IMR-90 (cell line): ENCODE results near the gene POLE4. TPM values are rescaled to one million over a fixed set of nuclear protein-coding genes. Genes with fewer than 3 reads are reported as not detected.

Experiments used
- ATAC-seq: fragments of 200-7000 bp; cut with Tn5 transposase; 2 replicates; pipeline ENCODE4 v1.9.1; 2020; ENCODE audit warnings: low read depth, mild to moderate bottlenecking, moderate library complexity
- BruUV-seq: library from RNA; stranded (reverse); fragments of 400-500 nt; replicated peaks from 2 replicates; lab custom pipeline; 2021; lab: Mats Ljungman, UMichigan
- CTCF ChIA-PET: fragments of 300-600 bp; formaldehyde crosslinking; extraction: SDS; loops from one replicate; lab custom pipeline; 2021; ENCODE audit warnings: antibody characterized with exemption; lab: Yijun Ruan, JAX
- POLR2A ChIA-PET: fragments of 300-600 bp; sonication (Branson Sonifier 250); formaldehyde crosslinking; loops from one replicate; lab custom pipeline; 2022; ENCODE audit warnings: antibody characterized with exemption; ENCODE audit not compliant: unreplicated experiment; lab: Charles Lee
- DNase-seq: peaks from one replicate; pipeline ENCODE4 v3.0.0; 2013
- H2AFZ ChIP-seq: replicated peaks from 2 replicates; pipeline ENCODE3; 2013; ENCODE audit warnings: low read length, mild to moderate bottlenecking; ENCODE audit not compliant: poor library complexity
- H2AK5ac ChIP-seq: 2 replicates; pipeline ENCODE4 v1.6.1; 2013; ENCODE audit warnings: low read depth, low read length, inconsistent platforms
- H2AK9ac ChIP-seq: replicated peaks from 2 replicates; pipeline ENCODE3; 2013; ENCODE audit warnings: mild to moderate bottlenecking, low read depth, low read length, moderate library complexity; ENCODE audit not compliant: poor library complexity
- H2BK120ac ChIP-seq: 2 replicates; pipeline ENCODE4 v1.6.1; 2013; ENCODE audit warnings: low read depth, low read length, inconsistent platforms
- H2BK15ac ChIP-seq: 3 replicates; pipeline ENCODE4 v1.6.1; 2013; ENCODE audit warnings: low read depth, low read length, inconsistent platforms
- H2BK20ac ChIP-seq: 2 replicates; pipeline ENCODE4 v1.6.1; 2013; ENCODE audit warnings: low read depth, mild to moderate bottlenecking, inconsistent platforms, low read length, moderate library complexity
- H2BK5ac ChIP-seq: 2 replicates; pipeline ENCODE4 v1.6.1; 2013; ENCODE audit warnings: mild to moderate bottlenecking, low read depth, low read length, inconsistent platforms; ENCODE audit not compliant: poor library complexity, severe bottlenecking
- H3K14ac ChIP-seq: replicated peaks from 2 replicates; pipeline ENCODE4 v1.6.1; 2013; ENCODE audit warnings: low read depth, low read length, inconsistent platforms
- H3K18ac ChIP-seq: 2 replicates; pipeline ENCODE4 v1.6.1; 2013; ENCODE audit warnings: low read depth, low read length, control low read depth
- H3K23ac ChIP-seq: 2 replicates; pipeline ENCODE4 v1.6.1; 2013; ENCODE audit warnings: low read depth, low read length, inconsistent platforms
- H3K27ac ChIP-seq: 2 replicates; pipeline ENCODE4 v1.5.1; 2013; ENCODE audit warnings: mild to moderate bottlenecking, control low read depth, low read length; ENCODE audit not compliant: insufficient read depth
- H3K27me3 ChIP-seq: 2 replicates; pipeline ENCODE4 v1.6.1; 2013; ENCODE audit warnings: low read length; ENCODE audit not compliant: control insufficient read depth, insufficient read depth
- H3K36me3 ChIP-seq: 2 replicates; pipeline ENCODE4 v1.6.1; 2013; ENCODE audit warnings: low read length, mixed read lengths; ENCODE audit not compliant: control insufficient read depth, insufficient read depth
- H3K4ac ChIP-seq: 2 replicates; pipeline ENCODE4 v1.6.1; 2013; ENCODE audit warnings: low read depth, low read length, inconsistent platforms
- H3K4me1 ChIP-seq: 2 replicates; pipeline ENCODE4 v1.6.1; 2013; ENCODE audit warnings: low read length, mixed read lengths; ENCODE audit not compliant: control insufficient read depth, insufficient read depth
- H3K4me2 ChIP-seq: 2 replicates; pipeline ENCODE4 v1.6.1; 2013; ENCODE audit warnings: low read depth, mild to moderate bottlenecking, control low read depth, low read length, moderate library complexity
- H3K4me3 ChIP-seq: 2 replicates; pipeline ENCODE4 v1.5.1; 2013; ENCODE audit warnings: low read depth, mild to moderate bottlenecking, control low read depth, low read length, moderate library complexity; ENCODE audit not compliant: insufficient read depth
- H3K56ac ChIP-seq: 2 replicates; pipeline ENCODE4 v1.6.1; 2013; ENCODE audit warnings: low read length, inconsistent platforms; ENCODE audit not compliant: insufficient read depth; ENCODE audit errors: extremely low read depth
- H3K79me1 ChIP-seq, 2 experiments: 2 replicates each; pipeline ENCODE4 v1.6.1; 2013; ENCODE audit warnings: low read length in 2 of 2, inconsistent platforms in 1 of 2, low read depth in 1 of 2
- H3K9ac ChIP-seq: 2 replicates; pipeline ENCODE4 v1.6.1; 2013; ENCODE audit warnings: low read depth, low read length, control low read depth
- H3K9me1 ChIP-seq: 2 replicates; pipeline ENCODE4 v1.6.1; 2013; ENCODE audit warnings: low read length, inconsistent platforms; ENCODE audit not compliant: insufficient read depth
- H3K9me3 ChIP-seq: 2 replicates; pipeline ENCODE4 v1.6.1; 2013; ENCODE audit warnings: low read length; ENCODE audit not compliant: control insufficient read depth, insufficient read depth
- H4K20me1 ChIP-seq: 2 replicates; pipeline ENCODE4 v1.6.1; 2013; ENCODE audit warnings: low read length, inconsistent platforms; ENCODE audit not compliant: insufficient read depth
- H4K5ac ChIP-seq: 2 replicates; pipeline ENCODE4 v1.6.1; 2013; ENCODE audit warnings: mild to moderate bottlenecking, low read depth, low read length, control low read depth
- H4K8ac ChIP-seq, 2 experiments: 2 replicates each; pipeline ENCODE4 v1.6.1; 2013; ENCODE audit warnings: low read depth in 2 of 2, low read length in 2 of 2, control low read depth in 1 of 2, inconsistent platforms in 1 of 2
- H4K91ac ChIP-seq: 2 replicates; pipeline ENCODE4 v1.6.1; 2013; ENCODE audit warnings: low read depth, low read length, inconsistent platforms; ENCODE audit not compliant: insufficient read depth
- CTCF ChIP-seq: conservative IDR thresholded peaks from 2 replicates; pipeline ENCODE4 v1.5.1; 2012; ENCODE audit warnings: mild to moderate bottlenecking, low read depth, low read length, improper control_type of control experiment
- FOS ChIP-seq: fragments of 150-350 bp; IDR thresholded peaks from 2 replicates; pipeline ENCODE4 v1.6.1; 2016; ENCODE audit warnings: low read depth, low read length
- MAFK ChIP-seq: IDR thresholded peaks from 2 replicates; pipeline ENCODE4 v1.6.1; 2012; ENCODE audit warnings: low read depth, low read length, improper control_type of control experiment
- MAZ ChIP-seq: IDR thresholded peaks from 2 replicates; pipeline ENCODE4 v1.6.1; 2012; ENCODE audit warnings: low read depth, mild to moderate bottlenecking, low read length, improper control_type of control experiment, moderate library complexity, borderline replicate concordance
- MXI1 ChIP-seq: IDR thresholded peaks from 2 replicates; pipeline ENCODE4 v1.6.1; 2012; ENCODE audit warnings: low read depth, mild to moderate bottlenecking, low read length, moderate library complexity, borderline replicate concordance
- RAD21 ChIP-seq: IDR thresholded peaks from 2 replicates; pipeline ENCODE4 v1.6.1; 2012; ENCODE audit warnings: low read length, improper control_type of control experiment
- RCOR1 ChIP-seq: IDR thresholded peaks from 2 replicates; pipeline ENCODE4 v1.6.1; 2012; ENCODE audit warnings: mild to moderate bottlenecking, low read length, improper control_type of control experiment; ENCODE audit not compliant: insufficient replicate concordance
- RFX5 ChIP-seq: IDR thresholded peaks from 2 replicates; pipeline ENCODE4 v1.8.0; 2012; ENCODE audit warnings: low read depth, mild to moderate bottlenecking, low read length, moderate library complexity
- USF2 ChIP-seq: fragments of 150-350 bp; IDR thresholded peaks from 2 replicates; pipeline ENCODE4 v1.6.1; 2017; ENCODE audit warnings: mild to moderate bottlenecking, antibody characterized with exemption, low read length, low read depth
- WGBS, 2 experiments: methylation state at CpG; one replicate each; pipeline versions ENCODE4 v1.1.5 to v1.1.7; 2013; ENCODE audit warnings: missing lambda C conversion rate in 2 of 2; ENCODE audit not compliant: insufficient read length in 1 of 2; ENCODE audit errors: extremely low coverage in 2 of 2; 5-methylcytosine and 5-hydroxymethylcytosine counted together
- dilution Hi-C: fragments of 300-500 bp; cut with HindIII; formaldehyde crosslinking; loops from one replicate; pipeline ENCODE4 v1.14.3; 2018; ENCODE audit warnings: low sequenced_read_pairs; ENCODE audit not compliant: unreplicated experiment
- in situ Hi-C: fragments of 300-500 bp; cut with MboI; formaldehyde crosslinking; loops from 3 replicates; pipeline ENCODE4 v1.14.3; 2019; ENCODE audit warnings: low sequenced_read_pairs, inconsistent platforms, mixed read lengths
- intact Hi-C: fragments of 100-400 bp; cut with micrococcal nuclease; formaldehyde crosslinking; loops from 2 replicates; pipeline ENCODE4 v1.10.0; 2022
- polyA plus RNA-seq, 3 experiments: library from polyadenylated mRNA; depleted of rRNA; stranded (reverse); fragments of >200 nt; gene quantifications; 2 replicates each; pipeline ENCODE4 v1.2.3, GENCODE V29; 2012; ENCODE audit warnings: low replicate concordance in 1 of 3
- total RNA-seq: library from RNA; depleted of rRNA; stranded (reverse); fragments of >200 nt; gene quantifications from 2 replicates; pipeline ENCODE4 v1.2.3, GENCODE V29; 2012

Gene POLE4
- total and polyA plus RNA-seq, 2 of the 4 experiments (the other 2 are of a cell fraction): 9.0 to 23.9 TPM

GRCh38 chr2:74941284-74941683 lies 17.2 kb upstream of the POLE4 start:
- H3K14ac ChIP-seq: no peak overlapping the region
- no CpG with 5 or more reads among the region's 3 CpGs for WGBS, 2 experiments
- no peak overlapping the region for H2BK20ac ChIP-seq
- H3K4me2 ChIP-seq: no peak overlapping the region
- no peak overlapping the region for H3K4ac ChIP-seq
- H2AK9ac ChIP-seq: no peak overlapping the region
- no peak for TF ChIP-seq MAZ
- no peak for TF ChIP-seq CTCF
- TF ChIP-seq RFX5: no peak
- TF ChIP-seq RCOR1: no peak
- no peak for TF ChIP-seq USF2
- TF ChIP-seq MAFK: no peak
- TF ChIP-seq FOS: no peak
- TF ChIP-seq MXI1: no peak
- TF ChIP-seq RAD21: no peak
- H3K9me1 ChIP-seq: no peaks in the 10 kb centered on the region
- no peak overlapping the region for H4K91ac ChIP-seq
- intact Hi-C loops (no loop called here), in situ Hi-C loops (no loop called here), dilution Hi-C loops (no loop called here)
- no peak overlapping the region for H3K23ac ChIP-seq
- H2AK5ac ChIP-seq: no peak overlapping the region
- no peaks in the 10 kb centered on the region for H3K36me3 ChIP-seq
- H3K79me1 ChIP-seq: 0 out of 4 replicates have a peak, but pooled peaks cover 0 to 1% of the 10 kb centered on the region in 2 experiments
- DNase-seq: no peak
- no TSS peak for BruUV-seq
- H3K9me3 ChIP-seq: no peaks in the 10 kb centered on the region
- H2BK5ac ChIP-seq: no peak overlapping the region
- H3K4me3 ChIP-seq: no peak overlapping the region
- H3K4me1 ChIP-seq: peaks cover 2% of the 10 kb centered on the region; the same call in 1 of the 2 replicates
- no peak overlapping the region for H3K56ac ChIP-seq
- POLR2A ChIA-PET: no interaction called here
- ATAC-seq: no peak
- H2AFZ ChIP-seq: no peak overlapping the region
- no peak overlapping the region for H2BK120ac ChIP-seq
- no peak overlapping the region for H3K9ac ChIP-seq
- no peak overlapping the region for H2BK15ac ChIP-seq
- H4K8ac ChIP-seq: no peak overlapping the region
- no peak overlapping the region for H3K18ac ChIP-seq
- no peak overlapping the region for H4K5ac ChIP-seq
- no peaks in the 10 kb centered on the region for H3K27me3 ChIP-seq
- no peak overlapping the region for H3K27ac ChIP-seq
- CTCF ChIA-PET: no interaction called here
- H4K20me1 ChIP-seq: peaks cover 3% of the 10 kb centered on the region; the same call in 1 of the 2 replicates
